HepG2 (cell line): ENCODE data around the gene TAS1R1. TPM values are rescaled to one million over a fixed set of nuclear protein-coding genes. Genes with fewer than 3 reads are reported as not detected.
A peak's percentile ranks its signal among the peaks of the same experiment; 100 is the strongest.

Experiments used
- ETV6 ChIP-seq: sonication (generic); formaldehyde crosslinking; conservative IDR thresholded peaks from 2 replicates; pipeline ENCODE4 v1.4.0; 2020; ENCODE audit warnings: missing genetic modification reagents
- FOXA1 ChIP-seq, 2 experiments: fragments of 450-650 bp in 1 of 2; sonication (generic) in 1 of 2; formaldehyde crosslinking in 1 of 2; IDR thresholded peaks; 2 replicates each; pipeline versions ENCODE4 v1.4.0 to v1.6.1; 2016 to 2020; ENCODE audit warnings: missing genetic modification reagents in 1 of 2
- FOXK2 ChIP-seq: fragments of 450-650 bp; IDR thresholded peaks from 2 replicates; pipeline ENCODE4 v1.6.1; 2016
- IKZF4 ChIP-seq: sonication (generic); formaldehyde crosslinking; IDR thresholded peaks from 2 replicates; pipeline ENCODE4 v1.5.1; 2020; ENCODE audit warnings: borderline replicate concordance, mild to moderate bottlenecking, low read depth, missing genetic modification reagents; ENCODE audit errors: not compliant biosample characterization
- MXD4 ChIP-seq: IDR thresholded peaks from 2 replicates; pipeline ENCODE4 v1.6.1; 2016; ENCODE audit warnings: mild to moderate bottlenecking, missing biosample characterization, missing genetic modification reagents
- NCOA2 ChIP-seq: sonication (generic); formaldehyde crosslinking; IDR thresholded peaks from 2 replicates; pipeline ENCODE4 v1.8.0; 2022; ENCODE audit warnings: inconsistent platforms
- NFE2L1 ChIP-seq: sonication (generic); formaldehyde crosslinking; IDR thresholded peaks from 2 replicates; pipeline ENCODE4 v1.4.0; 2020; ENCODE audit warnings: missing genetic modification reagents, mild to moderate bottlenecking, borderline replicate concordance
- PHF5A ChIP-seq: IDR thresholded peaks from one replicate; pipeline ENCODE4 v1.6.1; 2018; ENCODE audit warnings: low read depth, missing genetic modification reagents; ENCODE audit not compliant: unreplicated experiment
- RCOR2 ChIP-seq: IDR thresholded peaks from 2 replicates; pipeline ENCODE4 v1.6.1; 2016; ENCODE audit warnings: missing biosample characterization, missing genetic modification reagents
- SMAD9 ChIP-seq: sonication (generic); formaldehyde crosslinking; IDR thresholded peaks from 2 replicates; pipeline ENCODE4 v1.5.1; 2020; ENCODE audit warnings: mild to moderate bottlenecking, missing genetic modification reagents
- ZFP36 ChIP-seq: fragments of 150-350 bp; IDR thresholded peaks from 2 replicates; pipeline ENCODE4 v1.6.1; 2018; ENCODE audit warnings: borderline replicate concordance, low read length, low read depth; ENCODE audit not compliant: partially characterized antibody
- ZNF282 ChIP-seq: fragments of 450-650 bp; IDR thresholded peaks from 2 replicates; pipeline ENCODE4 v1.6.1; 2018; ENCODE audit not compliant: partially characterized antibody
- ZNF3 ChIP-seq: IDR thresholded peaks from 2 replicates; pipeline ENCODE4 v1.7.0; 2017; ENCODE audit warnings: inconsistent platforms
- ZNF761 ChIP-seq: sonication (generic); formaldehyde crosslinking; conservative IDR thresholded peaks from 2 replicates; pipeline ENCODE4 v1.4.0; 2020; ENCODE audit warnings: mild to moderate bottlenecking, missing genetic modification reagents
- polyA plus RNA-seq, 8 experiments: library from polyadenylated mRNA; depleted of rRNA in 3 of 8; stranded (reverse) in 7 of 8; unstranded in 1 of 8; fragments of >200 nt; fragmentation: Illumina TruSeq in 4 of 8; extraction: Trizol in 4 of 8; gene quantifications; 2 replicates each; pipeline versions ENCODE4 v1.2.1 to v1.2.3, GENCODE V29; 2011 to 2016; ENCODE audit warnings: low read depth in 4 of 8, missing spikeins in 1 of 8, mixed read lengths in 1 of 8; ENCODE audit not compliant: insufficient read depth in 1 of 8
- total RNA-seq, 5 experiments: library from RNA; depleted of rRNA; stranded (reverse); fragments of >200 nt; fragmentation: Illumina TruSeq; extraction: Trizol; gene quantifications; 2 replicates each; pipeline ENCODE4 v1.2.3, GENCODE V29; 2016; ENCODE audit warnings: low read depth in 1 of 5
- TF ChIP-seq, protein P1 (sequence below): sonication (generic); formaldehyde crosslinking; conservative IDR thresholded peaks from 2 replicates; pipeline ENCODE4 v1.8.0; 2022; ENCODE audit warnings: mild to moderate bottlenecking, moderate library complexity, missing genetic modification reagents
- TF ChIP-seq, protein P2 (sequence below): sonication (generic); formaldehyde crosslinking; IDR thresholded peaks from 2 replicates; pipeline ENCODE4 v1.5.1; 2020; ENCODE audit warnings: missing genetic modification reagents, mild to moderate bottlenecking, borderline replicate concordance
- TF ChIP-seq, protein P3 (sequence below): sonication (generic); formaldehyde crosslinking; IDR thresholded peaks from 2 replicates; pipeline ENCODE4 v1.5.0; 2020; ENCODE audit warnings: mild to moderate bottlenecking, missing genetic modification reagents
- TF ChIP-seq, protein P4 (sequence below): sonication (generic); formaldehyde crosslinking; IDR thresholded peaks from 2 replicates; pipeline ENCODE4 v1.4.0; 2020; ENCODE audit warnings: missing genetic modification reagents

Gene TAS1R1
- total and polyA plus RNA-seq, 2 of the 13 experiments (the other 11 are each of a cell fraction or from before 2014, with no cell fraction given): 1.4 to 1.6 TPM

DNA sequence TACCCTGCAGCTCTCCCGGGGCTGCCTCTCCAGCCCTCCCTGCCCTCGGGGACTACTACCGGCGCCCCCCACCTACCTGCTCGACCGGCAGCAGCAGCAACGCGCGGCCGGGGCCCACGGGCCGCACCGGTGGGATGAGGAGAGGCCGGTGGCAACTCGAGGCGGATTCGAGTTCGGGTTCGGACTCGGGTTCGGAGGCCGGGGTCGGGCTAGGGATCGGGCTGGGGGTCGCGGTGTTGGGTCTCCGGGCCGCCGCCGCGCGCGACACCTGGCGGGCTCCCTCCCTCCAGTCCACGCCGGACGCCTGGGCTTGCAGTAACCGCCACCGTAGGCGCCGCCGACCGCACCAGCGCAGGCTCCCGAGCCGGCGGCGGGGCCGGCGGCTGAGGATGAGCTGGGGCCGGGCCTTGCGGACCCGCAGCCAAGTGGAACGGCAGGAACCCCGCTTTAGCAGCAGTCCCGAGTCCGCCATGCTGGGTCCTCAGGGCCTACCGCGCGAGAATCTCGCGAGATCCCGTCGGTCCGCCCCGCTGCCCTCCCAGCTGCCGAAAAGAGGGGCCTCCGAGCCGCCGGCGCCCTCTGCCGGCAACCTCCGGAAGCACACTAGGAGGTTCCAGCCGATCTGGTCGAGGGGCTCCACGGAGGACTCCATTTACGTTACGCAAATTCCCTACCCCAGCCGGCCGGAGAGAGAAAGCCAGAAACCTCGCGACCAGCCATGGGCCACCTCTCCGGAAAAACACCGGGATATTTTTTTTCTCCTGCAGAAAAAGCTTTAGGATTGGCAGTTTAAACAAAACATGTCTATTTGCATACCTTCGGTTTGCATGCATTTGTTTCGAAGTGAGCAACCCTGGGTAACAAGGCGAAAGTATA, 838 bp upstream of the TAS1R1 start, which contains the start of gene NOL9 (continued):
- TF ChIP-seq ZFP36: peak; percentile 8
- TF ChIP-seq ZNF761 (CRISPR knock-in tag): no peak; the same call in 1 of the 2 replicates
- TF ChIP-seq MXD4: peak; percentile 73; the same call in 1 of the 2 replicates
- TF ChIP-seq NFE2L1: no peak
- TF ChIP-seq NCOA2 (CRISPR knock-in tag): peak; percentile 58; the same call in 1 of the 2 replicates
- TF ChIP-seq FOXA1 (IDR thresholded peaks at IDR 0.05): no peak
- no peak for TF ChIP-seq FOXA1 (CRISPR knock-in tag; IDR thresholded peaks at IDR 0.05)
- no peak for TF ChIP-seq PHF5A (CRISPR knock-in tag)
- TF ChIP-seq, protein P1, sequence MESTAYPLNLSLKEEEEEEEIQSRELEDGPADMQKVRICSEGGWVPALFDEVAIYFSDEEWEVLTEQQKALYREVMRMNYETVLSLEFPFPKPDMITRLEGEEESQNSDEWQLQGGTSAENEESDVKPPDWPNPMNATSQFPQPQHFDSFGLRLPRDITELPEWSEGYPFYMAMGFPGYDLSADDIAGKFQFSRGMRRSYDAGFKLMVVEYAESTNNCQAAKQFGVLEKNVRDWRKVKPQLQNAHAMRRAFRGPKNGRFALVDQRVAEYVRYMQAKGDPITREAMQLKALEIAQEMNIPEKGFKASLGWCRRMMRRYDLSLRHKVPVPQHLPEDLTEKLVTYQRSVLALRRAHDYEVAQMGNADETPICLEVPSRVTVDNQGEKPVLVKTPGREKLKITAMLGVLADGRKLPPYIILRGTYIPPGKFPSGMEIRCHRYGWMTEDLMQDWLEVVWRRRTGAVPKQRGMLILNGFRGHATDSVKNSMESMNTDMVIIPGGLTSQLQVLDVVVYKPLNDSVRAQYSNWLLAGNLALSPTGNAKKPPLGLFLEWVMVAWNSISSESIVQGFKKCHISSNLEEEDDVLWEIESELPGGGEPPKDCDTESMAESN (CRISPR knock-in tag): peak; percentile 79
- no peak for TF ChIP-seq SMAD9 (CRISPR knock-in tag)
- TF ChIP-seq FOXK2: no peak
- TF ChIP-seq, protein P2, sequence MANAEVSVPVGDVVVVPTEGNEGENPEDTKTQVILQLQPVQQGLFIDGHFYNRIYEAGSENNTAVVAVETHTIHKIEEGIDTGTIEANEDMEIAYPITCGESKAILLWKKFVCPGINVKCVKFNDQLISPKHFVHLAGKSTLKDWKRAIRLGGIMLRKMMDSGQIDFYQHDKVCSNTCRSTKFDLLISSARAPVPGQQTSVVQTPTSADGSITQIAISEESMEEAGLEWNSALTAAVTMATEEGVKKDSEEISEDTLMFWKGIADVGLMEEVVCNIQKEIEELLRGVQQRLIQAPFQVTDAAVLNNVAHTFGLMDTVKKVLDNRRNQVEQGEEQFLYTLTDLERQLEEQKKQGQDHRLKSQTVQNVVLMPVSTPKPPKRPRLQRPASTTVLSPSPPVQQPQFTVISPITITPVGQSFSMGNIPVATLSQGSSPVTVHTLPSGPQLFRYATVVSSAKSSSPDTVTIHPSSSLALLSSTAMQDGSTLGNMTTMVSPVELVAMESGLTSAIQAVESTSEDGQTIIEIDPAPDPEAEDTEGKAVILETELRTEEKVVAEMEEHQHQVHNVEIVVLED (CRISPR knock-in tag): peak; percentile 67; the same call in 1 of the 2 replicates
- no peak for TF ChIP-seq ZNF282
- no peak for TF ChIP-seq RCOR2
- TF ChIP-seq, protein P3, sequence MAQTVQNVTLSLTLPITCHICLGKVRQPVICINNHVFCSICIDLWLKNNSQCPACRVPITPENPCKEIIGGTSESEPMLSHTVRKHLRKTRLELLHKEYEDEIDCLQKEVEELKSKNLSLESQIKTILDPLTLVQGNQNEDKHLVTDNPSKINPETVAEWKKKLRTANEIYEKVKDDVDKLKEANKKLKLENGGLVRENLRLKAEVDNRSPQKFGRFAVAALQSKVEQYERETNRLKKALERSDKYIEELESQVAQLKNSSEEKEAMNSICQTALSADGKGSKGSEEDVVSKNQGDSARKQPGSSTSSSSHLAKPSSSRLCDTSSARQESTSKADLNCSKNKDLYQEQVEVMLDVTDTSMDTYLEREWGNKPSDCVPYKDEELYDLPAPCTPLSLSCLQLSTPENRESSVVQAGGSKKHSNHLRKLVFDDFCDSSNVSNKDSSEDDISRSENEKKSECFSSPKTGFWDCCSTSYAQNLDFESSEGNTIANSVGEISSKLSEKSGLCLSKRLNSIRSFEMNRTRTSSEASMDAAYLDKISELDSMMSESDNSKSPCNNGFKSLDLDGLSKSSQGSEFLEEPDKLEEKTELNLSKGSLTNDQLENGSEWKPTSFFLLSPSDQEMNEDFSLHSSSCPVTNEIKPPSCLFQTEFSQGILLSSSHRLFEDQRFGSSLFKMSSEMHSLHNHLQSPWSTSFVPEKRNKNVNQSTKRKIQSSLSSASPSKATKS (CRISPR knock-in tag): no peak
- TF ChIP-seq ZNF3 (CRISPR knock-in tag): no peak
- TF ChIP-seq IKZF4: no peak
- TF ChIP-seq, protein P4, sequence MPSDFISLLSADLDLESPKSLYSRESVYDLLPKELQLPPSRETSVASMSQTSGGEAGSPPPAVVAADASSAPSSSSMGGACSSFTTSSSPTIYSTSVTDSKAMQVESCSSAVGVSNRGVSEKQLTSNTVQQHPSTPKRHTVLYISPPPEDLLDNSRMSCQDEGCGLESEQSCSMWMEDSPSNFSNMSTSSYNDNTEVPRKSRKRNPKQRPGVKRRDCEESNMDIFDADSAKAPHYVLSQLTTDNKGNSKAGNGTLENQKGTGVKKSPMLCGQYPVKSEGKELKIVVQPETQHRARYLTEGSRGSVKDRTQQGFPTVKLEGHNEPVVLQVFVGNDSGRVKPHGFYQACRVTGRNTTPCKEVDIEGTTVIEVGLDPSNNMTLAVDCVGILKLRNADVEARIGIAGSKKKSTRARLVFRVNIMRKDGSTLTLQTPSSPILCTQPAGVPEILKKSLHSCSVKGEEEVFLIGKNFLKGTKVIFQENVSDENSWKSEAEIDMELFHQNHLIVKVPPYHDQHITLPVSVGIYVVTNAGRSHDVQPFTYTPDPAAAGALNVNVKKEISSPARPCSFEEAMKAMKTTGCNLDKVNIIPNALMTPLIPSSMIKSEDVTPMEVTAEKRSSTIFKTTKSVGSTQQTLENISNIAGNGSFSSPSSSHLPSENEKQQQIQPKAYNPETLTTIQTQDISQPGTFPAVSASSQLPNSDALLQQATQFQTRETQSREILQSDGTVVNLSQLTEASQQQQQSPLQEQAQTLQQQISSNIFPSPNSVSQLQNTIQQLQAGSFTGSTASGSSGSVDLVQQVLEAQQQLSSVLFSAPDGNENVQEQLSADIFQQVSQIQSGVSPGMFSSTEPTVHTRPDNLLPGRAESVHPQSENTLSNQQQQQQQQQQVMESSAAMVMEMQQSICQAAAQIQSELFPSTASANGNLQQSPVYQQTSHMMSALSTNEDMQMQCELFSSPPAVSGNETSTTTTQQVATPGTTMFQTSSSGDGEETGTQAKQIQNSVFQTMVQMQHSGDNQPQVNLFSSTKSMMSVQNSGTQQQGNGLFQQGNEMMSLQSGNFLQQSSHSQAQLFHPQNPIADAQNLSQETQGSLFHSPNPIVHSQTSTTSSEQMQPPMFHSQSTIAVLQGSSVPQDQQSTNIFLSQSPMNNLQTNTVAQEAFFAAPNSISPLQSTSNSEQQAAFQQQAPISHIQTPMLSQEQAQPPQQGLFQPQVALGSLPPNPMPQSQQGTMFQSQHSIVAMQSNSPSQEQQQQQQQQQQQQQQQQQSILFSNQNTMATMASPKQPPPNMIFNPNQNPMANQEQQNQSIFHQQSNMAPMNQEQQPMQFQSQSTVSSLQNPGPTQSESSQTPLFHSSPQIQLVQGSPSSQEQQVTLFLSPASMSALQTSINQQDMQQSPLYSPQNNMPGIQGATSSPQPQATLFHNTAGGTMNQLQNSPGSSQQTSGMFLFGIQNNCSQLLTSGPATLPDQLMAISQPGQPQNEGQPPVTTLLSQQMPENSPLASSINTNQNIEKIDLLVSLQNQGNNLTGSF (CRISPR knock-in tag): 0 out of 2 replicates have a peak, but pooled peaks have one; percentile 58
- peak; percentile 67; the same call in 1 of the 2 replicates for TF ChIP-seq ETV6 (CRISPR knock-in tag)
